Hindlimb muscle (tissue), 1 donor: ENCODE data around the gene SMIM38. TPM values are rescaled to one million over a fixed set of nuclear protein-coding genes. Genes with fewer than 3 reads are reported as not detected.

Source experiments
- DNase-seq: peaks from one replicate; pipeline ENCODE4 v3.0.0-alpha.2; 2013
- polyA plus RNA-seq: library from polyadenylated mRNA; unstranded; fragments of 120-200 nt; gene quantifications from one replicate; pipeline ENCODE4 v1.2.1, GENCODE V29; 2013; ENCODE audit not compliant: insufficient read length

Gene SMIM38
- polyA plus RNA-seq, 1 donor: 0.12 TPM

- DNase-seq: no peak
Measured at GRCh38 chr11:69204246-69204940, 48.7 kb downstream of the SMIM38 start.

- no peak for DNase-seq
Measured at GRCh38 chr11:69204941-69205742, 49.4 kb downstream of the SMIM38 start.

Other genes starting within 250 kb of the SMIM38 start
- not detected for gene MRGPRD, start 174.9 kb upstream of the SMIM38 start, polyA plus RNA-seq
- 17.4 TPM for gene MRGPRF, start 142.7 kb upstream of the SMIM38 start, polyA plus RNA-seq
- gene TPCN2, start 107.0 kb upstream of the SMIM38 start, polyA plus RNA-seq: 10.5 TPM
- gene MYEOV, start 138.2 kb downstream of the SMIM38 start, polyA plus RNA-seq: 0.65 TPM